Activated CD4-positive, alpha-beta T cell treated with anti-CD3 and anti-CD28 coated beads, Interleukin-2, Interleukin-6, amounts not matched to agents 100 ng/mL and 50 ng/mL, durations not matched to agents 16 hours and 8 hours (primary cell): ENCODE data around the gene OR6C1.
"Not testable (repeated sequence)": the region's sequence is repeated elsewhere in the genome, so short reads cannot be mapped to it uniquely, and the experiment has no call there.

Experiments used
- DNase-seq: peaks from one replicate; pipeline ENCODE4 v3.0.0-alpha.2; 2020

Gene OR6C1

GRCh38 chr12:55314043-55314442, at the start of gene OR6C1:
Gene OR6C1 (plus strand): TSS chr12:55314343. CDS start chr12:55320600, 6,257 bp downstream.
- DNase-seq = no peak

DNA sequence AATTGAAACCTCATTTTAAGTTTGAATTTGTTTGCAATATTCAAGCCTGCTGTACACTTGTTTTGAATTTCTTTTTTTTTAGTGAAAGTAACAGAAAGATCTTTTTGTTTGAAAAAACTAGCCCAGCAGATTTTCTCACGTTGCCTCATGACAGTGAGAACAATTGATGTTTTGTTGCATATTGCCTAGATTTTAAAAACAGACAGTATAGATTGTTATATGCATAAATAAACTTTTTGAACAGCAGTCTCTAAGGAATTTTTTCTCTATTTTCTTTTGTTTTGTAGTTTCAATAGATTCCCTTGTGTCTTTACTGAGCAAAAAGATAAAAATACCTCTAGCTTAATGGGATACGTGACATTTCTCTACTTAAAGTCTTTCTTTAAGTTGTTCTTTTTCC, 33.2 kb upstream of the OR6C1 start:
- no peak for DNase-seq

DNA sequence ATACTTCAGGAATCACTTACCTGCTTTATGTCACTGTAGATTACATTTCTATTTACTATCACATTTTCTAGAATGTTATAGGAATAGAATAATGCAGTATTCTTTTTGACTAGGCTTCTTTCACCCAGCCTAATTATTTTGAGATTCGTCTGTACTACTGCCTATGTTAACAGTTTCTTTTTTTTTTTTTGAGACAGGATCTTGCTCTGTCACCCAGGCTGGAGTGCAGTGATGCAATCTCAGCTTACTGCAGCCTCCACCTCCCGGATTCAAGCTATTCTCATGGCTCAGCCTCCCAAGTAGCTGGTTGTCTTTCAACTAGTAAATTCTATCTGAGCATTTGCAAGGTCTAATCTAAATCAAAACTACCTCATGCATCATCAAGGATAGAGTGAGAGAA, 24.1 kb upstream of the OR6C1 start:
- no peak for DNase-seq

GRCh38 chr12:55296469-55296868, 17.7 kb upstream of the OR6C1 start, which contains the start of gene OR6C6:
Gene OR6C6 (minus strand): TSS chr12:55296569. CDS start chr12:55295232, 1,337 bp downstream.
- DNase-seq = no peak

DNA sequence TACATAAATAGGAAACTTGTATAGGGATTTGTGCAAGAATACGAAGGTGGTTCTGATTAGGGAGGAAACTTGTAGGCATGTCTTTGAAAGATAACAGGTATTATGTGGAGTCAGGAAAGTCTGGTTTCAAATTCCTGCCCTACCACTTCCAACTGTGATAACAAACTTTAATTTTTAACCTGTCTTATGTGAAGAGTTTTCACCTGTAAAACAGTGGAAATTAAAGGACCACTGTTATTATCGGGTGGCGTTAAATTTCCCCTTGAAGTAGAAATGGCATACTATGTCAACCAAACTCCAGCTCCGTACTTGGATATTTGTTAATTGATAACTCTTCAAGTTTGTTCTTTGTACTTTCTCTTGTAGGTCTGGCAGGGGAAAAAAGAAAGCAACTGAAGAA, 6.1 kb downstream of the OR6C1 start:
- no peak for DNase-seq

- not testable (repeated sequence) for DNase-seq
Measured at GRCh38 chr12:55325801-55326200, 11.7 kb downstream of the OR6C1 start.

DNA sequence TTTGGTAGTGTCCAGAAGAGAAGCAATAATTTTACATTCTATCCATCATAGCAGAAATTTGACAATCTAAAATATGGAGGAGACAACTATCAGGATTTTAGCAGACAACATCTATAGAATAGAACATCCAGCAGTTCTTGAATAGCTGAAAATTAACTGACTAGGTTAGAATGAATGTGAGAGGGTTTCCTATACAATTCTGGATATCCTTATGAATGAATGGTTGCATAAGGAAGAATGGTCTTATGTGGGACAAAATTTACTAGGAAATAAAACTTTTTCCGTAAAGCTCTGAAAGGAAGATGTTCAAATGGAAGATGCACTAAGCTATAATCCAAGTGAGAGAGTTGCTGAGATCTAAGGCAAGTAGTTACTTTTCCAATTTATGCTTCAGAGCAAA, 16.3 kb downstream of the OR6C1 start, which contains the start of gene OR6C3:
TSS of gene OR6C3 (plus strand) at position 301 of the 400 bp plus-strand sequence. CDS start 955 bp downstream, outside the sequence.
- DNase-seq = no peak

GRCh38 chr12:55336002-55336401, 21.9 kb downstream of the OR6C1 start:
- no peak for DNase-seq

- DNase-seq = not testable (repeated sequence)
Measured at GRCh38 chr12:55355338-55355737, 41.2 kb downstream of the OR6C1 start.

DNA sequence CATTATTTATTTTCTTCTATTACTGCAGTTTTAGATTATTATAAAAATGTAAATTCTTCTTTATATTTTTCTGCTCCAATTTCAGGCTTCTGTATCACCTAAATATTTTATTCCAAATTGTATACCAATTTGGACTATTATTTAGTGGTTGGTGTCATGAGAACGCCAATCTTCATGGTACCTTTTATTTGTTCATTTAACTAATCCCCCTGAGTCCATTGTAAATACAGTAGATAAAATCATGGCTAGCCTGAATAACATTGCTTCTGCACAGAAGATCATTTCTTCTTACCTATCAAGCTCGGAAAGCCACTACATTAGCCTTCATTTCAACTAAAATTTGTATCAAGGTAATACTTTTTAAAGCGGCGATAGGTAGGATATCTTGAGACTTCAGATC, 48.5 kb downstream of the OR6C1 start, which contains the start of gene OR6C75:
TSS of gene OR6C75 (plus strand) at position 301 of the 400 bp plus-strand sequence. CDS start 2,136 bp downstream, outside the sequence.
- no peak for DNase-seq

DNA sequence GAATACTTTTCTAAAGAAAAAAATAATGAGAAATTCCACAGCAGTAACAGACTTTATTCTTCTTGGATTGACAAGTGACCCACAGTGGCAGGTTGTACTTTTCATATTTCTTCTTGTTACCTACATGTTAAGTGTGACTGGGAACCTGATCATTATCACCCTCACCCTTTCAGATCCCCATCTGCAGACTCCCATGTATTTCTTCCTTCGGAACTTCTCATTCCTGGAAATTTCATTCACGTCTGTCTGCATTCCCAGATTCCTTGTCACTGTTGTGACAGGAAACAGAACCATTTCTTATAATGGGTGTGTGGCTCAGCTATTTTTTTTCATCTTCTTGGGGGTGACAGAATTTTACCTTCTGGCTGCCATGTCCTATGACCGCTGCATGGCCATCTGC, 50.9 kb downstream of the OR6C1 start:
- no peak for DNase-seq
